K562 (cell line): ENCODE data around the gene ADGRB2. TPM values are rescaled to one million over a fixed set of nuclear protein-coding genes. Genes with fewer than 3 reads are reported as not detected.
A peak's percentile ranks its signal among the peaks of the same experiment; 100 is the strongest.

Source experiments
- ATAC-seq: fragments of 200-7000 bp; cut with Tn5 transposase; 3 replicates; pipeline ENCODE4 v1.9.1; 2020; ENCODE audit warnings: moderate library complexity
- BruUV-seq: library from RNA; stranded (reverse); fragments of 400-500 nt; replicated peaks from 2 replicates; lab custom pipeline; 2021; lab: Mats Ljungman, UMichigan
- CTCF ChIA-PET: fragments of 300-600 bp; formaldehyde crosslinking; extraction: SDS; loops from one replicate; lab custom pipeline; 2021; ENCODE audit warnings: low intra/inter-chr PET ratio; lab: Yijun Ruan, JAX
- POLR2A ChIA-PET: fragments of 300-600, 350-650 bp; sonication (Branson Sonifier 250); formaldehyde crosslinking; extraction: SDS; loops from one replicate; lab custom pipeline; 2021; ENCODE audit warnings: antibody characterized with exemption, inconsistent platforms; lab: Yijun Ruan, JAX
- DNase-seq, 4 experiments: peaks; one replicate each; pipeline versions ENCODE4 v3.0.0 to v3.0.0-alpha.2; 2011 to 2018; ENCODE audit warnings: low spot score in 3 of 4, mixed read lengths in 3 of 4; ENCODE audit errors: extremely low read depth in 1 of 4
- FAIRE-seq: peaks from 2 replicates; lab custom pipeline; 2011; peaks lifted over from hg19 to GRCh38; lab: Jason Lieb, UNC
- H2AFZ ChIP-seq: 2 replicates; pipeline ENCODE4 v1.6.0; 2011; ENCODE audit warnings: low read depth, low read length, control low read depth, inconsistent platforms
- H3K27ac ChIP-seq: fragments of 200-600 bp; 3 replicates; pipeline ENCODE4 v1.8.0; 2011; ENCODE audit warnings: low read depth, mild to moderate bottlenecking, control low read depth, inconsistent platforms, low read length, moderate library complexity, mixed read lengths; ENCODE audit errors: extremely low read depth
- H3K27me3 ChIP-seq, 2 experiments: fragments of 300-600 bp in 1 of 2; 2 replicates in 1 of 2; 3 replicates in 1 of 2; pipeline versions ENCODE4 v1.6.0 to v1.8.0; 2011; ENCODE audit warnings: inconsistent platforms in 2 of 2, low read length in 2 of 2, mild to moderate bottlenecking in 1 of 2, mixed read lengths in 1 of 2, moderate library complexity in 1 of 2; ENCODE audit not compliant: control insufficient read depth in 2 of 2, insufficient read depth in 2 of 2
- H3K36me3 ChIP-seq: fragments of 300-600 bp; 3 replicates; pipeline ENCODE4 v1.8.0; 2011; ENCODE audit warnings: mild to moderate bottlenecking, low read length, inconsistent platforms; ENCODE audit not compliant: control insufficient read depth, insufficient read depth
- H3K4me1 ChIP-seq, 2 experiments: fragments of 200-600 bp in 1 of 2; replicated peaks in 1 of 2; 2 replicates in 1 of 2; 3 replicates in 1 of 2; pipeline versions ENCODE4 v1.5.1 to v1.8.0; 2011; ENCODE audit warnings: inconsistent platforms in 2 of 2, low read length in 2 of 2, mild to moderate bottlenecking in 1 of 2, mixed read lengths in 1 of 2, moderate library complexity in 1 of 2; ENCODE audit not compliant: control insufficient read depth in 2 of 2, insufficient read depth in 2 of 2
- H3K4me2 ChIP-seq: 2 replicates; pipeline ENCODE4 v1.6.1; 2011; ENCODE audit warnings: low read length, control low read depth, inconsistent platforms, mixed read lengths; ENCODE audit not compliant: insufficient read depth
- H3K4me3 ChIP-seq: fragments of 200-600 bp; sonication (generic), shearing (Covaris generic); 2 replicates; pipeline ENCODE4 v1.5.1; 2016; ENCODE audit warnings: control low read depth, inconsistent platforms
- H3K79me2 ChIP-seq: fragments of 200-600 bp; 3 replicates; pipeline ENCODE4 v1.8.0; 2011; ENCODE audit warnings: low read length, inconsistent platforms; ENCODE audit not compliant: control insufficient read depth, insufficient read depth
- H3K9ac ChIP-seq, 2 experiments: 2 replicates each; pipeline versions ENCODE4 v1.6.0 to v1.6.1; 2011; ENCODE audit warnings: low read depth in 2 of 2, low read length in 2 of 2, control low read depth in 1 of 2, inconsistent platforms in 1 of 2, mild to moderate bottlenecking in 1 of 2, mixed read lengths in 1 of 2; ENCODE audit not compliant: insufficient read depth in 1 of 2
- H3K9me1 ChIP-seq: one replicate; pipeline ENCODE4 v1.6.0; 2011; ENCODE audit warnings: inconsistent platforms, mild to moderate bottlenecking, low read length, moderate library complexity; ENCODE audit not compliant: control insufficient read depth, insufficient read depth
- H3K9me3 ChIP-seq: replicated peaks from 2 replicates; pipeline ENCODE4 v1.5.1; 2011; ENCODE audit warnings: low read depth, low read length, inconsistent platforms; ENCODE audit not compliant: control insufficient read depth, insufficient read depth
- H4K20me1 ChIP-seq: replicated peaks from 2 replicates; pipeline ENCODE4 v1.6.1; 2011; ENCODE audit warnings: low read length, inconsistent platforms, mixed read lengths; ENCODE audit not compliant: control insufficient read depth, insufficient read depth
- CTCF ChIP-seq, 3 experiments: IDR thresholded peaks in 2 of 3; conservative IDR thresholded peaks in 1 of 3; 2 replicates each; pipeline ENCODE4 v1.5.1; 2011 to 2012; ENCODE audit warnings: low read length in 3 of 3, mild to moderate bottlenecking in 3 of 3, control low read depth in 2 of 3, improper control_type of control experiment in 1 of 3, inconsistent platforms in 1 of 3, low read depth in 1 of 3, mixed read lengths in 1 of 3, moderate library complexity in 1 of 3; ENCODE audit not compliant: insufficient read depth in 2 of 3
- CUX1 ChIP-seq: fragments of 200-800 bp; sonication (Bioruptor generic); IDR thresholded peaks from 2 replicates; pipeline ENCODE4 v1.6.1; 2016; ENCODE audit warnings: missing genetic modification characterization, missing compliant biosample characterization
- WGBS: fragments of 100-300 bp; shearing (Covaris generic); methylation state at CpG from one replicate; pipeline ENCODE4 v1.1.6; 2016; ENCODE audit warnings: low coverage, mixed read lengths; ENCODE audit not compliant: insufficient coverage; ENCODE audit errors: missing lambda C conversion rate; 5-methylcytosine and 5-hydroxymethylcytosine counted together
- in situ Hi-C: fragments of 300-500 bp; cut with MboI; formaldehyde crosslinking; loops from 4 replicates; pipeline ENCODE4 v1.15.0; 2018; ENCODE audit warnings: inconsistent platforms, mixed read lengths
- intact Hi-C: fragments of 100-400 bp; cut with micrococcal nuclease; formaldehyde crosslinking; loops from 2 replicates; pipeline ENCODE4 v1.14.2; 2022
- polyA plus RNA-seq, 8 experiments: library from polyadenylated mRNA; depleted of rRNA in 4 of 8; stranded (reverse) in 5 of 8; unstranded in 3 of 8; fragments of >200 nt; fragmentation: Nextera tagmentation in 2 of 8; fragmentation: Illumina TruSeq in 1 of 8; extraction: Ambion mirVana in 2 of 8; extraction: Trizol in 1 of 8; gene quantifications; 2 replicates each; pipeline versions ENCODE4 v1.2.1 to v1.2.3, GENCODE V29; 2011 to 2014; ENCODE audit warnings: inconsistent platforms in 1 of 8, missing spikeins in 1 of 8
- total RNA-seq, 7 experiments: library from RNA; depleted of rRNA in 6 of 7; stranded (reverse); fragments of >200 nt in 6 of 7; fragmentation: Illumina TruSeq in 2 of 7; extraction: Trizol in 2 of 7; gene quantifications; 2 replicates each; pipeline versions ENCODE4 v1.2.1 to v1.2.3, GENCODE V29; 2011 to 2021; ENCODE audit warnings: low replicate concordance in 1 of 7

ADGRB2 gene
- total and polyA plus RNA-seq, 9 of the 15 experiments (the other 6 are each of a cell fraction or from before 2014, with no cell fraction given), result 0.04 to 0.23 (median 0.20) TPM; not detected in 2

GRCh38 chr1:31714442-31715086 lies 49.6 kb downstream of the ADGRB2 start (continued):
- peak; percentile 60 to 66 (median 65) for TF ChIP-seq CTCF (IDR thresholded peaks at IDR 0.05 in 2 of 3, conservative IDR thresholded peaks at IDR 0.05 in 1 of 3; ENCODE audit: insufficient read depth in 2 of 3, low read depth in 1 of 3, low read length in 3 of 3)

- no peak for DNase-seq
- no peaks in the 10 kb centered on the region for H3K9me1 ChIP-seq
- in situ Hi-C loops (no loop called here), intact Hi-C loops (loop anchor here (5.0 kb wide), 1 partner anchor 35 kb away; no protein-coding TSS in a partner anchor)
- H3K4me3 ChIP-seq, result no peak overlapping the region
- no peaks in the 10 kb centered on the region for H3K79me2 ChIP-seq
- no TSS peak for BruUV-seq
- no peaks in the 10 kb centered on the region for H3K9me3 ChIP-seq
- no peak overlapping the region for H3K27ac ChIP-seq
- no peak for ATAC-seq
- H3K4me2 ChIP-seq, result no peak overlapping the region
- H3K9ac ChIP-seq, result no peak overlapping the region
- H2AFZ ChIP-seq, result no peak overlapping the region
- H4K20me1 ChIP-seq, result peaks cover 8% of the 10 kb centered on the region; the same call in 1 of the 2 replicates
- ChIA-PET CTCF (no interaction called here), POLR2A (interaction anchor here (0.9 to 1.6 kb wide), 2 partner anchors 8 to 11 kb away, joined by 4 to 8 read pairs; no protein-coding TSS in a partner anchor)
- WGBS, result 0% methylated on average over 1 of the region's 1 CpG
- peaks cover 10 to 37% of the 10 kb centered on the region in 2 experiments for H3K27me3 ChIP-seq
- no peak for FAIRE-seq
- peaks cover 23 to 31% of the 10 kb centered on the region in 2 experiments; a peak in 4 of 5 replicates for H3K4me1 ChIP-seq
- no peaks in the 10 kb centered on the region for H3K36me3 ChIP-seq
- no peak for TF ChIP-seq CUX1 (CRISPR knock-in tag)
Observed at GRCh38 chr1:31712630-31713029, 51.5 kb downstream of the ADGRB2 start.
